NCI-H1048 (cell line): Measurements from ENCODE around the gene BSX.

Experiments used
- DNase-seq: peaks from one replicate; lab custom pipeline; 2025; lab: John Stamatoyannopoulos, UW

Gene BSX

DNA sequence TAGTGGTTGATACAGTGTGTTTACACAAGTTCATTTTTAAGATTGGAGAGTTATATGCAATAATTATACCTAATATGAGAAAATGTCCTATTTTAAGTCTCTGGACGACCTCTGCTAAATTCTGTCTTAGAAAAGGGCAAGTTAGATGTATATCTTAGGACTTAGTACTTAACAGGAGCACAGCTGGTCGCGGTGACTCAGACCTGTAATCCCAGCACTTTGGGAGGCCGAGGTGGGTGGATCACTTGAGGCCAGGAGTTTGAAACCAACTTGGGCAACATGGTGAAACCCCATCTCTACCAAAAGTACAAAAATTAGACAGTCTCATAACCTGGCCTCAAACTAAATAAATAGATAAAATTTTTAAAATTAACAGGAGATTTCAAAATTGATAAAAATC is 27.2 kb downstream of the BSX start:
- no peak for DNase-seq

- no peak for DNase-seq
Observed at GRCh38 chr11:122951211-122951610, 30.4 kb downstream of the BSX start.

DNA sequence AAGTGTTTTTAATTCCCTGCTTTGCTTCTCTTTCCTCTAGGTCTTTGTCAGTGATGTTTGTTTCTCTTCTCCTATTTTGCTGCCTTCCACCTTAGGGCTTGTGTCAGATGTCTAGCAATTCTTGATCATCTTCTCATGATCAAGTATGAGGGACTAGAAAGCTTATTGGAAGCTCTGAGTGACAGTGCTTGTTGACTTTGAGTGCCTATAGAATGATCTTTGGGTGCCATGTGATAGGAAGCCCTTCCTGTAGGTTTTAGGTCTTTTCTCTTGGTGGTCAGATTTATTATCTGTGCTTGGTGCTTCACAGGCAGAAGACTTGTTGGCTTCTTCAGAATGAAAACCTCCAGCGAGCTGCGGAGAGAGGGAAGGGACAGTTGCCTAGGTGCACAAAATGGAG is 43.1 kb downstream of the BSX start:
- DNase-seq, result no peak

DNA sequence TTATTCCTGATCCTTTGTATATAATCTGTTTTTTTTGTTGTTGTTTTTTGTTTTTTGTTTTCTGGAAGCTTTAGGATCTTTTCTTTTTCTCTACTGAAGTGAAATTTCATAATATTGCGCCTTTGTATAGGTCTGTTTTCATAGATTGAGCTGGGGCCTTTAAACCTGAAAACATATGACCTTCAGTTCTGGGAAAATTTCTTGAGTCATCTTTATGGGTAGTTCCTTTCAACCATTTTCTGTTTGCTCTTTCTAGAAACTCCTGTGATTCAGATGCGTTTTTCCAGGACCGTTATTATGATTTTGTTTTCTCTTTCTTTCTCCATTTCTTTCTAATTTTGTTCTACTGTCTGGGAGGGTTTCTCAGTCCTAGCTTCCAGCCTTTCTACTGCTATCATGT is 43.7 kb downstream of the BSX start:
- DNase-seq, result no peak

GRCh38 chr11:122933416-122933815 is 48.2 kb downstream of the BSX start:
- no peak for DNase-seq

DNA sequence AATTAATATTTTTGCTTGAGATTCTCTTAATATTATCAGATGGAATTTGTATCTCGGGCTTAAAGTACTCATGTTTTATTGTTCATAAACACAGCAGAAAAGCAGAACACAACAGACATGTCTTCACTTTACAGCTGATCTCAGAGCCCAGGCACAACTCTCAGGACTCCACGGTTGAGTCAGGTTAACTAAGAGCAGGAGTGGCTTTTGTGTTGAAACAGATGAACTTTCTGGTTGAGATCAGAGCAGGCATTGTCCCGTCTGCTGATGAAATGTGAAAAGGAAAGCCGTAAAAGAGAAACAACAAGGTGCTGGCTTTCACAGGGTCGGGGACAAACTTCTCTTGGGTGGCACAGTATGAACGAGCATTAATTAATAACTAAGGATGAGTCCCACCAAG is 50.1 kb downstream of the BSX start:
- DNase-seq, result no peak
